COLO829 (cell line): Measurements from ENCODE around the gene TCIRG1.
"Not testable (repeated sequence)": the region's sequence is repeated elsewhere in the genome, so short reads cannot be mapped to it uniquely, and the experiment has no call there.

Source experiments
- DNase-seq: peaks from one replicate; pipeline ENCODE4 v3.0.0; 2012; ENCODE audit warnings: low spot score

TCIRG1 gene

DNA sequence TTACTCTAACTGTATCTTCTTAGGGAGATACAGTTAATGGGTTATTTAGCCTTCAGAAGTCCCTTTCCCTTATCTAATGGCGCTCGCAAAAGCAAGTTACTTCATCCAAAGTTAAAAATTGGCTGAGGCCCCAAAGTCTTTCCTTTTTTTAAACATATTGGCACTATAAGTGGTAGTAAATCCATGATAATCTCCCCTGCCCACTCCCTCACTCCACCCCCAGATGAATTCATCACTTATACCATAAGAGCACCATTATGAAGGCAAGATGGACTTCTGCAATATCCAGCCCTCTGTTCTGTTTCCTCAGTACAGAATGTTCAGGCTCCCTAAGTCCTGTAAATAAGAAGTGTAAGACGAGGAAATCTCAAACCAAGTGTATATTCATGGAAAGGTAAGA is 44.7 kb downstream of the TCIRG1 start:
- DNase-seq, result no peak

GRCh38 chr11:68089679-68090078 is 50.9 kb downstream of the TCIRG1 start:
- no peak for DNase-seq

DNA sequence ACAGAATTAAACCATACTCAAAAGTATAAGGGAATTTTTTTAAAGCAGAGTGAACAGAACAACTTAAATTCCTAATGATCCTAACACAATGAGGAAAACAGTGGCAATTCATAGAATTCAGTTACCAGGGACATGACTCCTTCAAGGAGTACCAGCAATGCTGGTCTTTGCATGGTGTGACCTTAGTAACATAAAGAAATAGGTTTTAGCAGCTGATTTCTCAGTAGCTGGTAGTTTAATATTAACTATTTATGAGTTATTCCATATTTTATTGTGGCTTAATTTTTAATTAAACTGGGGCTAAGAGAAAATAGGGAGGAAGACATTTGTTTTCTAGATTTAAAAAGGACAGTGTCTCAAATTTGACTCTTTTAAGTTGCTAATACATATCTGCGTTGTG is 51.5 kb downstream of the TCIRG1 start:
- no peak for DNase-seq

GRCh38 chr11:68090706-68091105 is 51.9 kb downstream of the TCIRG1 start:
- peak; percentile 41 for DNase-seq

DNA sequence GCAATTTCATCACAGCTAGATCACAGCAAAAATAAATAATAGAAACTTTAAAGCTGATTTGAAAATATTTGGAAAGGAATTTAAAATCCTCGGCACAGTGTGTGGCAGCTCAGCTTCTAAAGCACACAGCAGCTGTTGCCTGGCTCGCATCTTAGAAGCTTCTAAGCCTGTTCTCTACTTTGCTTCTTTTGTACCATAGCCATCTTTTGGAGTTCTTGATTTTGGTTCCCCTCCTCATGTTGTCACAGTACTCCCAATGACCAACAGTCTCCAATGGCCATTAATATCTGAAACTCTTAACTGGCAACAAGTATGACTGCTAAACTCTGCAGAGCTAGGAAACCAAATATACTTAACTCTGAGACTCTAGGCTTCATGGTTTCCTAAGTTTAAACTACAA is 53.6 kb downstream of the TCIRG1 start:
- no peak for DNase-seq

DNA sequence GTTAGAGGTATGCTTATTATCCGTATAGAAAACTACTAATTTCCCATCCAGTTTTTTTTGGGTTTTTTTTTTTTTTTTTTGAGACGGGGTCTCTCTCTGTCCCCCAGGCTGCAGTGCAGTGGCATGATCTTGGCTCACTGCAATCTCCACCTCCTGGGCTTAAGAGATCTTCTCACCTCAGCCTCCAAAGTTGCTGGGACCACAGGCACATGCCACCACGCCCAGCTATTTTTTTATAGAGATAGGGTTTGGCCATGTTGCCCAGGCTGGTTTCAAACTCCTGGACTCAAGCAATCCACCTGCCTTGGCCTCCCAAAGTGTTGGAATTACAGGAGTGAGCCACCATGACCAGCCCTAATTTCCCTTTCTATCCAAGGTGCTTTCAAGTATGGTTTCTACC is 54.1 kb downstream of the TCIRG1 start:
- not testable (repeated sequence) for DNase-seq

GRCh38 chr11:68093565-68093964 is 54.7 kb downstream of the TCIRG1 start:
- DNase-seq, result peak; percentile 37

DNA sequence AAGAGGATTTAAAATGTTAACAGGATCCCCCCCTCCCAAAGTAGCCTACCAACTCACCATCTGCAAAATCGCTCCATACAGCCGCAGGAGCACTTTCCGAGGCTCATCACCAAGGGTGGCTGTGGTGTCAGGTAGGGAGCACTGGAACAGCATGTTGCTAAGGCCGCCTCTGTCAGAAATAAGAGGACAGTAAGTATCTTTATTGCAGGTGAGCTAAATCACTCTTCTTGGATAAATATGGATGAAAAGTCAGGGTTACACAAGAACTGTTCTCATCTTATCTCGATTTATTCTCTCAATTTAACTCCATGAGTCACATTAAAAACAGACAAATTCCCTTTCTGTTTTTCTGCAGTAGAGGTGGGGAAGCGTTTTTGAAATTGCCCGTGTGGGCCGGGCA is 58.1 kb downstream of the TCIRG1 start:
- no peak for DNase-seq

GRCh38 chr11:68099057-68099456 is 60.2 kb downstream of the TCIRG1 start:
- no peak for DNase-seq

- peak; percentile 74 for DNase-seq
Observed at GRCh38 chr11:68099474-68100405, 60.9 kb downstream of the TCIRG1 start.
